Neutrophil (primary cell): ENCODE data around the gene DCPS.

Experiments used
- H3K27ac ChIP-seq: fragments of 200-600 bp; sonication (generic); 2 replicates; pipeline ENCODE4 v1.5.1; 2016; ENCODE audit warnings: mild to moderate bottlenecking, moderate library complexity
- H3K27me3 ChIP-seq: fragments of 200-600 bp; sonication (generic); 2 replicates; pipeline ENCODE4 v1.6.0; 2016; ENCODE audit warnings: mild to moderate bottlenecking
- H3K36me3 ChIP-seq: fragments of 200-600 bp; sonication (generic); 2 replicates; pipeline ENCODE4 v1.5.1; 2017
- H3K4me1 ChIP-seq, 2 experiments: fragments of 200-600 bp in 1 of 2; sonication (generic) in 1 of 2; 1 replicate in 1 of 2; 2 replicates in 1 of 2; pipeline versions ENCODE4 v1.5.1 to v1.6.1; 2013 to 2016; ENCODE audit warnings: low read depth in 1 of 2, low read length in 1 of 2, mild to moderate bottlenecking in 1 of 2, moderate library complexity in 1 of 2; ENCODE audit not compliant: control insufficient read depth in 1 of 2, insufficient read depth in 1 of 2
- H3K4me3 ChIP-seq, 2 experiments: fragments of 200-600 bp in 1 of 2; sonication (generic) in 1 of 2; 1 replicate in 1 of 2; 2 replicates in 1 of 2; pipeline ENCODE4 v1.5.1; 2013 to 2016; ENCODE audit warnings: low read depth in 1 of 2, low read length in 1 of 2, mild to moderate bottlenecking in 1 of 2, moderate library complexity in 1 of 2
- H3K9me3 ChIP-seq: fragments of 200-600 bp; sonication (generic); 2 replicates; pipeline ENCODE4 v1.5.1; 2016
- TF ChIP-seq, protein P1 (sequence below): fragments of 200-600 bp; sonication (generic); IDR thresholded peaks from 2 replicates; pipeline ENCODE4 v1.5.1; 2016; ENCODE audit warnings: antibody characterized with exemption

Gene DCPS

GRCh38 chr11:126333142-126333541, 29.3 kb downstream of the DCPS start:
- TF ChIP-seq, protein P1, sequence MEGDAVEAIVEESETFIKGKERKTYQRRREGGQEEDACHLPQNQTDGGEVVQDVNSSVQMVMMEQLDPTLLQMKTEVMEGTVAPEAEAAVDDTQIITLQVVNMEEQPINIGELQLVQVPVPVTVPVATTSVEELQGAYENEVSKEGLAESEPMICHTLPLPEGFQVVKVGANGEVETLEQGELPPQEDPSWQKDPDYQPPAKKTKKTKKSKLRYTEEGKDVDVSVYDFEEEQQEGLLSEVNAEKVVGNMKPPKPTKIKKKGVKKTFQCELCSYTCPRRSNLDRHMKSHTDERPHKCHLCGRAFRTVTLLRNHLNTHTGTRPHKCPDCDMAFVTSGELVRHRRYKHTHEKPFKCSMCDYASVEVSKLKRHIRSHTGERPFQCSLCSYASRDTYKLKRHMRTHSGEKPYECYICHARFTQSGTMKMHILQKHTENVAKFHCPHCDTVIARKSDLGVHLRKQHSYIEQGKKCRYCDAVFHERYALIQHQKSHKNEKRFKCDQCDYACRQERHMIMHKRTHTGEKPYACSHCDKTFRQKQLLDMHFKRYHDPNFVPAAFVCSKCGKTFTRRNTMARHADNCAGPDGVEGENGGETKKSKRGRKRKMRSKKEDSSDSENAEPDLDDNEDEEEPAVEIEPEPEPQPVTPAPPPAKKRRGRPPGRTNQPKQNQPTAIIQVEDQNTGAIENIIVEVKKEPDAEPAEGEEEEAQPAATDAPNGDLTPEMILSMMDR = no peak
- Histone ChIP-seq H3K27ac (no peak overlapping the region), H3K27me3 (no peaks in the 10 kb centered on the region), H3K4me1 (peaks cover 16 to 21% of the 10 kb centered on the region in 2 experiments), H3K36me3 (peaks cover 26% of the 10 kb centered on the region), H3K9me3 (no peaks in the 10 kb centered on the region), H3K4me3 (no peak overlapping the region)

DNA sequence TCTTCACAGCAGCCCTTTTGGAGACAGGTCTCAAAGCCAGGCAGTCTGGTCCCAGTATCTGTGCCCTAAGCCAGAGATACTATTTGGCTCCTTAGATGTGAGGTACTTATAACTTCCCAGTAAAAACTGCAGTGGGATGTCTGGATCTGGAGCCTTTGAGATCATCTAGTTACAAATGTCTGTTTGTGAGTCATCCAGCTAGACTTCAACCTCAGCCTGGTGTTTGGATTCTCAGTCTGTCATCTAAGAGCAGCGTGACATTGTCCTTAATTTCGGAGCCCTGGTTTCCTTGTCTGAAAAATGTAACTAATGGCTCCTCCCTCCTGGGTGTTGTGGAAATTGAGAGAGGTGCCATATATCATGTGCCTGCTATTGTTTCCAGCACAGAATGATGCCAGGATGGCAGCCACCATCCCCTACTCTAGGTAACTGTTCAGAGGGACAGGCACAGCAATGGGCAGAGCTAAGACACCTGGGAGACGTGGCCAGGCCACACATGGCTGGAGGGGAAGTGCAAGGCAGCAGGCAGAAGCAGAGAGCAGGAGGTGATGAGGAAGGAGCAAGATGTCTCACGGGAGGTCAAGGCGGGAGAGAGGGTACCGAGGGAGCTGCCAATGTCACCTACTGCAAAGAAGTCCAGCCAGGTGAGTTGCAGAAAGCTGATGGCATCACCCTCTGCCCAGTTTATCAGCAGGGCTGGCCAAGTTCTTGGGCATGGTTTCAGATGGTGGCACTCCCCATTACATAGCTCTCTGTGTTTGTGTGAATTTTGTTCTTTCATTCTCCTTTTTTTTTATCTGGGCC, 31.0 kb downstream of the DCPS start:
- no peak overlapping the region for H3K4me3 ChIP-seq
- peak overlapping the region; percentile 36 for H3K27ac ChIP-seq
- peaks cover 42% of the 10 kb centered on the region for H3K36me3 ChIP-seq
- H3K27me3 ChIP-seq = no peaks in the 10 kb centered on the region
- no peaks in the 10 kb centered on the region for H3K9me3 ChIP-seq
- TF ChIP-seq, protein P1 = no peak
- H3K4me1 ChIP-seq = peaks cover 16 to 21% of the 10 kb centered on the region in 2 experiments

GRCh38 chr11:126335463-126335760, 31.6 kb downstream of the DCPS start:
- Histone ChIP-seq H3K36me3 (peaks cover 42% of the 10 kb centered on the region), H3K27me3 (no peaks in the 10 kb centered on the region), H3K4me3 (no peak overlapping the region), H3K9me3 (no peaks in the 10 kb centered on the region), H3K4me1 (peaks cover 16 to 21% of the 10 kb centered on the region in 2 experiments), H3K27ac (no peak overlapping the region)
- TF ChIP-seq, protein P1 = no peak

- Histone ChIP-seq H3K4me3 (peak overlapping the region; percentile 19 to 24), H3K9me3 (no peaks in the 10 kb centered on the region), H3K4me1 (peaks cover 16 to 21% of the 10 kb centered on the region in 2 experiments), H3K36me3 (peaks cover 43% of the 10 kb centered on the region), H3K27ac (peak overlapping the region; percentile 68), H3K27me3 (no peaks in the 10 kb centered on the region)
- TF ChIP-seq, protein P1 = no peak
These were observed 32.3 kb downstream of the DCPS start for GRCh38 chr11:126336138-126336541.

DNA sequence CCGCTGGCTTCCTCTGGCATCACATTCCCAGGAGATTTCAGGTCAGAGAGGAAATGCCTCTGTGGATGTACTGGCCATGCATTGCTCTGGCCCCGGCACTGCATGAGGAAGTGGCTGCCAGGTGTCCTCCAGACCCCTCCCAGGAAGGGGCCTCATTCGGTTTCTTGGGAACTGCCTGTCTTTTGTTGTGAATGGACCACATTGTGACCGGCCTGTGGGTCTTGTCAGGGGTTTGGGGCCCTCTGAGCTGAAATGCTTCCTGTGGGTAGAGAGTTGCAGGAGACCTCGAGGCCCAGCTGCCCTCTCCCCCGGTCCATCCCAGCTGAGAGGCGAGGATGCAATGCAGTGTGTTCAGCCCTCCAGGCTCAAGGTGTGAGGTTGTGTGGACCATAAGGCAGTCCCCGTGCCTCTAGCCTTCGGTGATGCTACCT, 32.8 kb downstream of the DCPS start:
- H3K27ac ChIP-seq = peak overlapping the region; percentile 68
- no peaks in the 10 kb centered on the region for H3K27me3 ChIP-seq
- H3K36me3 ChIP-seq = peaks cover 43% of the 10 kb centered on the region
- TF ChIP-seq, protein P1 = no peak
- peak overlapping the region; percentile 19 to 24 for H3K4me3 ChIP-seq
- no peaks in the 10 kb centered on the region for H3K9me3 ChIP-seq
- peaks cover 16 to 21% of the 10 kb centered on the region in 2 experiments for H3K4me1 ChIP-seq
